ENCODE results near the gene BRD9.
"Not testable (repeated sequence)": the region's sequence is repeated elsewhere in the genome, so short reads cannot be mapped to it uniquely, and the experiment has no call there.

BRD9 gene

DNA sequence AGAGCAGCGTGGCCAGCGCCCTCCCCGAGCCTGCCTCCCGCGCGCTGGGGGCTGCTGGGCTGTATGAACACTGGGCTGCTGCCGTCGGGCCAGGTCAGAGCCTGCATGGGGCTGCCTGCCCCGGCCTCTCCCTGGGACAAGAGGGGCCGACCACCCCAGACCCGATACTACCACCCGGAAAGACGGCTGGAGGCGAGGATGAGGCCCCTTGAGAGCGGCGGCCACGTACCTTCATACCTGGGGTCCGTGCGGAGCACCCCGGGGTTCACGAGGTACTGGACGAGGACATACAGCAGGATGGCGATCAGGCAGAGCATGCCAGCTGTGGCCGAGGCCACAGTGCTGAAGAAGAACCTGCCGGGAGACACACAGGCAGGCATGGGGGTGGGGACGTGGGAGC is 49.2 kb downstream of the BRD9 start:
- peak; percentile 43 for DNase-seq

DNA sequence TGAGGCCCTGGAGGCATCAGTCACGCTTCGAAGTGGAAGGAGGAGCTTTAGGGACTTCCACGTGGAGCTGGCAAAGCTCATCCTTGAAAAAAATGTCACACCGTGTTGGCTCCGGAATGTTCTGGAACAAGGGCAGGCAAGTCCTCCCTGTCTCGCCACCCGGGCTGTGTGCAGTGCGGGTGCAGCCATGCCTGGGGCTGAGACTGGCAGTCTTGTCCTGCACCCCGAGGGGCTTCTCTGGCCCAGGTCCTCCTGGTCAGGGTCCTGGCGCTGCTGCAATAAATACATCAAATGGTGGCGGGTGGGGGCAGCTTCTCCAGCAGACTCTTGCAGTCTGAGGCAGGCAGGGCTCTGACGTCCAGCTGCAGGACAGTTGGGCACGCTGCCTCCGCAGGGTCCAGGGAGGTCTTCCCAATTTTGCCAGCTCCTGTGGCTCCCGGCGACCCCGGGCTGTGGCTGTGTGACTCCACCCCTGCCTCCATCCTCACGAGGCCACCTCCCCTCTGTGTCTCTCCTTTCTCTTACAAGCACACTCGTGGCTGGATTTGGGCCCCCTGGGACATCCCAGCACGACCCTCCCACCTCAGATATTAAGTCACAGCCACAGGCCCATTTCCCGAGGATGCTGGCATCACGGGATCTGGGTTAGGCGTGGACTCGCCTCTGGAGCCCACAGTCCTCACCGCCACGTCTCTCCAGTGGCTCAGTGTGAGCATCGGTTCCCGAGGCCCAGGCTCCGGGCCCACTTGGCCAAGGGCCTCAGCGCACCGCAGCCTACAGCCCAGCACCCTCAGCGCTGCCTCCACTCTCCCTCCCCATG is 50.0 kb downstream of the BRD9 start:
- DNase-seq: peak; percentile 42

DNA sequence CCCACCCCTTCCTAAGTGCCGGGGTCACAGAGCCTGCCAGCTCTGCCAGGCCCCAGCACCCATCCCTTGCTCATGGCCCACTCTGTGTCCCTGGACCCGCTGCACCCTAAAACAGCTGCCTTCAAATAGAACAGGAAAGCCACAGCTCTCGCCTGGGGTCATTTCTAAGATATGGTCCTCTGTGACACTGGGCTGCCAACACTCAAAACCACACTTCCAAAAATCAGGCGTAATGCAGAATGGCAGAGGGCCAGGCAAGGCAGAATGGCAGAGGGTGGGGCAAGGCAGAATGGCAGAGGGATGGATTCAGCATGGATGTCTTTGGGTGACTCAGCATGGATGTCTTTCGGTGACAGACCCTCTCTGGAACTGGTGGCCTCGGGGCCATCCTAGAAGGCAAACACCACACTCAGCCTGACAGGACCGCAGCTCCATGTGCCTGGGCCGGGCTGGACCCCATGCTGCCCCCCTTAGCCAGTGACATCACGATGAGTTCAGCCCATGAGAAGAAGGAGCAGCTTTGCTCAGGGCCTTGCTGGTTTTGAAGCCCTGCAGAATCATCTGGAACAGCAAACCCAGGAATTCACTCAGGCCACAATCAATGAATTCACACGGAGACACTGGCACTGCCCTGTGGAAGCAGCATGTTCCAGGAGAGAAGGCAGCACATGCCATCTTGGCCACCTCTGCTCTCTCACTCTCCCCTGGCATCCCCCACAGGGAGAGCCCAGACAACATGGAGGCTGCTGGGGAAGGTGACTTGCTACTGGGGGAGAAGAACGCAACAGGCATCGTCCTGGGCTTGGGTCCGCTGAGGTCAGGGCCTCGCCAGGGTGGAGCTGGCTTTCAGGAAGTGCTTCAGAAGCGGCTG is 50.8 kb downstream of the BRD9 start:
- DNase-seq: peak; percentile 32

DNA sequence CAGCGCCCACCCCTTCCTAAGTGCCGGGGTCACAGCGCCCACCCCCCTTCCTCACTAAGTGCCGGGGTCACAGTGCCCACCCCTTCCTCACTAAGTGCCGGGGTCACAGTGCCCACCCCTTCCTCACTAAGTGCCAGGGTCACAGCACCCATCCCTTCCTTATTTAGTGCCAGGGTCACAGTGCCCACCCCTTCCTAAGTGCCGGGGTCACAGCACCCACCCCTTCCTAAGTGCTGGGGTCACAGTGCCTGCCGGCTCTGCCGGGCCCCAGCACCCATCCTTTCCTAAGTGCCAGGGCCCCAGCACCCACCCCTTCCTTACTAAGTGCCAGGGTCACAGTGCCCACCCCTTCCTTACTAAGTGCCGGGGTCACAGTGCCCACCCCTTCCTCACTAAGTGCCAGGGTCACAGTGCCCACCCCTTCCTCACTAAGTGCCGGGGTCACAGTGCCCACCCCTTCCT is 51.6 kb downstream of the BRD9 start:
- not testable (repeated sequence) for DNase-seq

DNA sequence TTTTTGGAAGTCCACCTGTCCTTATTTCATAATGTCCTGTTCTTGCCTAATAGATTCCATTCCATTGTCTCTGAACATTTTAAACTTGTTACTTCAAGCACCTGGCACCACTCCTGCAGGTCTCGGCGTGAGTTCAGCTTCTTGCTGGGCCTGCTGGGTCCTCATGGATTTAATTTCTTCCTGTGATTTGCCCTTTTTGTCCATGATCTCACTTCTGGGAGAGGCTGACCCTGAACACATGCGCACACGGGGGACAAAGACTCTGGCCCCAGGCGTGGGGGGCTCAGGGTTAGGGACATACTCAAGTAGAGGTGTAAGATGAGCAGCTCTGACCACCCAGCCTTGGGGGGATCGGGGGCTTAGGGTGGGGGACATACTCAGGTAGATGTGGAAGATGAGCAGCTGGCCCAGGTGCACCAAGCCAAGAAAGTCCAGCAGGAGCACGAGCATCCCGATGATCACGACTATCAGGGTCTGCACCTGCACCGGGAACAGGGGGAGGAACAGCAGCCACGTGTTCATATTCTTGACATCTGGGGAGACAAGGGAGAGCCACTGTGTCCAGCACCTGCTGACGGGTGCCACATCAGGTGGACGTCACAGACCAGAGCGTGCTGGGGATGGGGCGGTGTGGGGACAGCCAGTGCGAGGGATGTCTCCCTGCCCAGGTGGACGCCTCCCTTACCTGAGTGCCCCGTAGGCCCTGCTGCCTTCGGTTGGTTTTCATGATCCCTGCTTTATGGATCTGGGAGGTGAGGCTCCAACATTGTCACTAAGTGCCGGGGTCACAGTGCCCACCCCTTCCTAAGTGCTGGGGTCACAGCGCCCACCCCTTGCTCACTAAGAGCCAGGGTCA is 52.3 kb downstream of the BRD9 start:
- peak; percentile 45 for DNase-seq

DNA sequence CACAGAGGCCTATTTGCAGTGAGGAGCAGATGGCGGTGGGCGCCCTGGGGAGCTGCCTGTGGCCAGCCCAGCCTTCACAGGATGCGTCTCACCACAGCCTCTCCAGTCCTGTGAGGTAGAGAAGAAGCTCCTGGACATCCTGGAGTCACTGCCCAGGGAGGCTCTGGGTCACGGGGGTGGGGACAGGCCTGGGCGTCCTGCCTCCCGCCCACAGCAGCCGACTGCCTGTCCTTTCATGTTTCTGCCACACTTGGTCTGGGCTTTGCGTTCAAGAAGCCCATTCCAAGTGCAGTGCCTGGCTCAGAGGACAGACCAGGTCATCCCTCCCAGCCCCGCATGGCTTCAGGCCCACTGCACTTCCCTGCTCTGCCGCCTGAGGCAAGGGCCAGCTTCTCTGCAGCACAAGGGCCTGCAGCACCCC is 54.2 kb downstream of the BRD9 start:
- peak; percentile 49 for DNase-seq

GRCh38 chr5:837621-838121 is 54.9 kb downstream of the BRD9 start:
- peak; percentile 42 for DNase-seq

DNA sequence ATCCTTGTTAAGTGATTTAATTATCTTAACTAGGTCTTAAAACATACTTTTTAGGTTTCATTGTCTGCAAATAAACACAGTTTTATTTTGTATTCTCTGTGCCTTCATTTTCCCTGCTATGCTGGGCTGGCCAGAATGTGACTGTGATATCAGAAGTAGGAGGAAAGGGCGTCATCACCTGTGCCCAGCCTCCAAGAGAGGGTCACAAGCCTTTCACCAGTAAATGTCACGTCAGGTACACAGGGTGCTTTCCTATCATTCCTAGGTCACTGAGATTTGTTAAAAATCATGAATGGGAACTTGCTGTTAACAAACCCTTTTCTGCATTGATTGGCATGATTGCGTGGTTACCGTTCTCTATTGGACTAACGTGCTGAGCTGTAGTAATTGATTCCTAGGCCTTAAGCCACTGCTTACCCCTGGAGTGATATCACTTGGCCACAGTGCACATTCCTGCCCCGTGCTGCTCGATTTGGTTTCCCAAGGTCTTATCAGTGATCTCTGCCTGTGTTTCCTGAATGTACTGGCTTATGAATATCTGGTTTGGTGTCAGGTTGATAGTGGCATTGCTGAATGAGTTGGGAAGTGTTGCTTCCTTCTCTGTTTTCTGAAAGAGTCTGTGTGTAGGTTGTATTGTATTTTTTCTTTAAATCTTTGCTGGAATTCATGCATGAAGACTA is 56.5 kb downstream of the BRD9 start:
- peak; percentile 22 for DNase-seq

GRCh38 chr5:834013-834412 is 58.6 kb downstream of the BRD9 start:
- DNase-seq: not testable (repeated sequence)

- DNase-seq: not testable (repeated sequence)
Measured at GRCh38 chr5:828194-828593, 64.4 kb downstream of the BRD9 start.

- not testable (repeated sequence) for DNase-seq
Measured at GRCh38 chr5:825544-825943, 67.1 kb downstream of the BRD9 start.

DNA sequence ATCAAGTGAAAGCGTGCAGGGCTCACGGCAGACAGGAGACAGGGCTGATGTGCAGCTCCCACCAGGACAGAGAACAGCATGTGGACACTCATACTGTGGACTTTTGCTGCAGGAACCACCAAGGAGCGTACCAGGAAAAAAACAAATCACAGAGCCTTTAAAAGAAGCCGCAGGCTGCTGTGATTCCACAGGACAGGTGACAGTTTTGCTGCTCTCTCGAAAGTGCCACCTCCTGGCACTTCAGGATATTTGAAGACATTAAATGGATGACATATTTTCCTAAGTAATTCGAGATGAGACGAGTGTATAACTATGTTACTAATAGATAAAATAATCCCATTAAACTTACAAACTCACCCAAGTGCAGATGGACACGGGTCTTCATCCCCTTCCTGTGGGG is 71.1 kb downstream of the BRD9 start:
- DNase-seq: no peak

GRCh38 chr5:820245-820644 is 72.4 kb downstream of the BRD9 start:
- no peak for DNase-seq

DNA sequence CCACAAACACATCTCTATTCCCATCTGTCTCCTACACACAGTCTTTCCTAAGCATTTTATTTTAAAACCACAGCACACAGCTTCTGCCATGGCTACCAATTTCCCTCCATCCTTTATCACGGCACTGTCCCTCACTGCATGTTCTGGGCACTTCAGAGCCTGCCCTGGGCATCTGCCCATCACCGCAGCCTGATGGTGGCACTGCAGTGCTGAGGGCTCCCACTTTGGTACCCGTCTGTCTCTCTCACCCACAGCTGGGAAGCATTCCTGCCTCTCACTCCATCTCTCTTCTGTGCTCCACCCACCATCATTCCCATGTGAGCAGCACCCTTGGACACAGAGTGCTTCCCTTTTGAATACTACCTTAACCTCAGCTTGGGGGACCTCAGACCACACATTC is 73.5 kb downstream of the BRD9 start:
- no peak for DNase-seq

DNA sequence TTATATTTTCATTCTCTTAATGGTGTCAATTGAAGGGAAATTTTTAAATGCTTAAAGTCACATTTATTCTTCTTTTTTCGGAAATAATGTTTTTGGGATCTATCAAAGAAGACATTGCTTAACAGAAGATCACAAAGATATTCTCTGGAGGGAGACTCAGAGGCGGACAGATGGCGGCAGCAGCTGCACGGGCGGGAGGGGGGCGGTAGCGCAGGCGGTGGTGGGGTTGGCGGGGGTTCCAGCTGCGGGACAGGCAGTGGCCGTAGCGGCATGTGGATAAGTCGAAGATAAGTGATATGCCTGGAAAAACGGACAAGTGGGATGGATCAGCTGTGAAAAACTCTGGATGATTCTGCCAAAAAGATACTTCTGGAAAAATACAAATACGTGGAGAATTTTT is 76.4 kb downstream of the BRD9 start:
- no peak for DNase-seq

DNA sequence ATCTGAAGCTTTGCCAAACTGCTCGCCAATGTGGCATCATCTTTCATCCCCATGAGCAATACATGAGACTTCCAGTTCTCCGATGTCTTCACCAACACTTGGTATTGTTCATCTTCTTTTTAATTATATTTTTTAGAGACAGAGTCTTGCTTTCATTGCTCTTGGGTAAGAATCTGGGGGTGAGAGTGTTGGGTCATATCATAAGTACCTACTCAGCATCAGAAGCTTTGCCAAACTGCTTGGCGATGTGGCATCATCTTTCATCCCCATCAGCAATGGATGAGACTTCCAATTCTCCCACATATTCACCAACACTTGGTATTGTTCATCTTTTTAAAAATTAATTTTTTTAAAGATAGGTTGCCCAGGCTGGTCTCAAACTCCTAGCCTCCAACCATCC is 77.2 kb downstream of the BRD9 start:
- no peak for DNase-seq
